ENCODE measurements around the gene TANC1.
A peak's percentile ranks its signal among the peaks of the same experiment; 100 is the strongest.

Gene TANC1

DNA sequence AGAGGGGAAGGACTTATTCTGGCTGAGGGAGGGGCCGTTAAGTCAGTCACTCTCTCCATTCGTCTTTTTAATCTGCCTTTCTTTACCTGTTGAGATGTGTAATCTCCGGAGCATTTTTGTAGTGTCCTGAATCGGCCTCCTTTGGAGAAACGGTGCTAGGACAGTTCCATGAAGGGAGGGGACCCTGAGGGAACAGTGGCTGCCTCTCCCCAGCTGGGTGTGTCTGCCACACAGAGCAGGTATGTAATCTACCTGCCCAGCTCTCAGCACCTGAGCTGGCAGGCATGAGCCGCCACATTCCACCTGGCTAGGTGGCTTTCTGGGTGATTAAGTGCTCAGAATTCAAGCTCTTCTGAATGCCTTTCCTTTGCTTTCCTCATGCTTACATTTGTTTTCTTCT, 186.9 kb downstream of the TANC1 start:
- TF ChIP-seq JUND (IDR thresholded peaks at IDR 0.05; ENCODE audit: low read depth), result no peak
- peak; percentile 9 to 36 for DNase-seq (ENCODE audit: low read depth in 1 of 2, low spot score in 1 of 2)
- in situ Hi-C loops (cut with HindIII; ENCODE audit: low pct_unique_long_range_greater_than_20kb, low sequenced_read_pairs), result no loop called here

DNA sequence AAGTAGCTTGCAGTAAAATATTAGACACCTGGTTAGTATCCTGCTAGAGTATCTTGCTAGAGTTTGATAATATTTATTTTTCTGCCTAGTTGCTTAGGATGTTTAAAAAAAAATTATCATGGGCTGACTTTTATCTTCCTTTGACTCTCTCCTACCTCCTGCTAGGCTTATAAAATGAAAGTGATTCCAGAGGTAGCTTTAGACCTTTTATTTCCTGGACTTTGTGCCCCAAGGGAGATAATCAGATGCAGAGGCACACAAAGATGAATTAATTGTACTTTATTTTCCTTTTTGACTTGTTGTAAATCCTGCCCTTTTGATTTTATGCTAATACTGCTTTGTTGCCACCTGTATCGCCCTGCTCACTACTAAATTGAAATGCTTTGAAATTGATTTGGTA, 187.4 kb downstream of the TANC1 start:
- TF ChIP-seq JUND (IDR thresholded peaks at IDR 0.05; ENCODE audit: low read depth), result no peak
- in situ Hi-C loops (cut with HindIII; ENCODE audit: low pct_unique_long_range_greater_than_20kb, low sequenced_read_pairs), result no loop called here
- no peak for DNase-seq (ENCODE audit: low read depth in 1 of 2, low spot score in 1 of 2)

- in situ Hi-C loops (cut with HindIII; ENCODE audit: low pct_unique_long_range_greater_than_20kb, low sequenced_read_pairs), result no loop called here
- no peak for DNase-seq (ENCODE audit: low read depth in 1 of 2, low spot score in 1 of 2)
- no peak for TF ChIP-seq JUND (IDR thresholded peaks at IDR 0.05; ENCODE audit: low read depth)
Measured at GRCh38 chr2:159156834-159157233, 188.4 kb downstream of the TANC1 start.

DNA sequence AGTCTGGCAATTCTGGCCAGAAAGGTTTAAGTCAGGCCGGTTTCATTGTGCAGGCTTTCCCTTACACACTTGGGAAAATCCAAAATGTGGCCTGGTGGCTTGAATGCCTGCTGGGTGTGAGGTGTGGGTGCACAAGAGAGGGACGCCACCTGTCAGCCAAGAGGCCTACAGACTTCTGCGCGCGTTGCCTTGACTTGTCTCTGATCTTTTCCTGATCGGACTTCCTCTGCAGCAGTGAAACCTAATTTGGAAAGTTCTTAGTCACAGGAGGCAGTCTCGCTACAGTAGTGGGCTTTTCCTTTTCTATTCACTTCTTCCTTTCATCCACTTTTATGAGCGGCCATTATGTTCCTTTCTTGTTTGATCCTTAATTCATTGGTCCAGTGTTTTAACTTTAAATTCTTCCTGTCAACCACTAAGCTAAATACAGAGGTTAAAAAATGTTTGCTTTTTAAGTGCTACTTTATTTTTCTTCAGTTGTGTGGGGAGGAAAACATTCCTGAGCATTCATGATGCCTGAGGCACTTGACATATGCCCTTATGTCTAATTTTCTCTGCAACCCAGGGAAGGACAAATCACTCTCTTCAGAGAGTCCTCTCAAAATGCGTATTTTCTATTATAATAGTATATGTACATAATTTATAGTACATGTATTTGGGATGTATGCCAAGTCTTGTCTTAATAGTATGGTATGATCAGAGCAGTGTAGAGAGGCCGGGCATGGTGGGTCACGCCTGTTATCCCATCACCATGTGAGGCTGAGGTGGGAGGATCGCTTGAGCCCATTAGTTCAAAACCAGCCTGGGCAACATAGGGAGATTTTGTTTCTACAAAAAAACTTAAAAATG, 189.1 kb downstream of the TANC1 start:
- TF ChIP-seq JUND (IDR thresholded peaks at IDR 0.05; ENCODE audit: low read depth), result no peak
- in situ Hi-C loops (cut with HindIII; ENCODE audit: low pct_unique_long_range_greater_than_20kb, low sequenced_read_pairs), result no loop called here
- no peak for DNase-seq (ENCODE audit: low read depth in 1 of 2, low spot score in 1 of 2)

DNA sequence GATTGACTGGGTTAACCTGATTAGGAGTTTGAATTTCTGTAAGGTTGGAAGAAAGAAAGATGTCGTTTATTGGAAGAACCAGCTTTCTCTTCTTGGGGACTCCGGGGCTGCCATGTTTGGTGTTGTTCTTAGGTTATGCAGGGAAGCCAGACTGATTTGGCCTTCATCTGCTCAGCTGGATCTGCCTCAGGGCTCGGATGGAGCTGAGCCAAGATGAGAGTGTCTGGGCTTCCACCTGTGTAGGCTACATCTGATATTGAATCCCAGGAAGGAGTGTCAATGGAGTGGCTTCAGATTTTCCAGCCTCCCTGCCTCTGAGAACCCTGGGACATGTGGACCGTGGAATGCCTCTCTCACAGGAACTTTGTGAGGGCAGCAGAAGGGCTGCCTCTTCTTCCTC, 192.0 kb downstream of the TANC1 start:
- no peak for DNase-seq (ENCODE audit: low read depth in 1 of 2, low spot score in 1 of 2)
- in situ Hi-C loops (cut with HindIII; ENCODE audit: low pct_unique_long_range_greater_than_20kb, low sequenced_read_pairs), result no loop called here
- no peak for TF ChIP-seq JUND (IDR thresholded peaks at IDR 0.05; ENCODE audit: low read depth)

DNA sequence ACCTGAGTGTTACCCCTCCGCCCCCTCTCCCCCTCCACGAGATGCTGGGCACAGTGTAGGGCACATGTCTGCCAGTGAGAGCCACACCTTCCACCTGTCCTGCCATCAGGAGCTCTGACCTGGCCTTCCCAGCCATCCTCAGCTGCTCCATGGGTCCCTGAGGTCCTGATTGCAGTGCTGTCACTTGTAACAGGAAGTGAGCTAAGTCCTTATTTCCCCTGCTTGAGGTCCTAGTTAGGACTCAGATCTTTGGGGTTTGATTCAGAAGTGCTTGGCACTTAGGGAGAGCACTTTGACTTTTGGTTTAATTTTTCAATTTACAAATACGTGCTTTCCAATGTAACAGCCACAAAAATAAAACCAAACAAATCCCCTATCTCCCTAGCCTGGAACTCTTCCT, 192.5 kb downstream of the TANC1 start:
- in situ Hi-C loops (cut with HindIII; ENCODE audit: low pct_unique_long_range_greater_than_20kb, low sequenced_read_pairs), result no loop called here
- no peak for TF ChIP-seq JUND (IDR thresholded peaks at IDR 0.05; ENCODE audit: low read depth)
- no peak for DNase-seq (ENCODE audit: low read depth in 1 of 2, low spot score in 1 of 2)

DNA sequence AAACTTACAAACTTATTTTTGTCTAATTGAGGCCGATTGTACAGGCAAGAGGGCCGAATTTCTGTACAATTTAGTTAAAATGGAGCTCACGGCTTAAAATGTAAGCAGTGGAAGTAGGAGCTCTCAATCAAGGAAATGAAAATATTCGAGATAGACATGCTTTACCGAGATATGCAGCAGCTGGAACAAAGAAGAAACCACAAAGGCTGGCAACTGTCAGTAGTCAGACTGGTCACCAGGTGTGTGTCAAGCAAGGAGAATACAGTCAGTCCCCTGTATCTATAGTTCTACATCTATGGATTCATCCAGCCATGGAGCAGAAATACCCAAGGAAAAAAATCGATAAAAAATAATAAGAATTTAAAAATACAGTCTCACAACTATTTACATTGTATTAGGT, 195.5 kb downstream of the TANC1 start:
- in situ Hi-C loops (cut with HindIII; ENCODE audit: low pct_unique_long_range_greater_than_20kb, low sequenced_read_pairs), result no loop called here

GRCh38 chr2:159164457-159164911, 196.0 kb downstream of the TANC1 start:
- no peak for TF ChIP-seq JUND (IDR thresholded peaks at IDR 0.05; ENCODE audit: low read depth)
- no peak for DNase-seq (ENCODE audit: low read depth in 1 of 2, low spot score in 1 of 2)
- in situ Hi-C loops (cut with HindIII; ENCODE audit: low pct_unique_long_range_greater_than_20kb, low sequenced_read_pairs), result no loop called here

More for the DNA sequence above, 195.5 kb downstream of the TANC1 start:
- no peak for TF ChIP-seq JUND (IDR thresholded peaks at IDR 0.05; ENCODE audit: low read depth)
- no peak for DNase-seq (ENCODE audit: low read depth in 1 of 2, low spot score in 1 of 2)

- in situ Hi-C loops (cut with HindIII; ENCODE audit: low pct_unique_long_range_greater_than_20kb, low sequenced_read_pairs), result no loop called here
Measured at GRCh38 chr2:159165048-159165447, 196.6 kb downstream of the TANC1 start.

DNA sequence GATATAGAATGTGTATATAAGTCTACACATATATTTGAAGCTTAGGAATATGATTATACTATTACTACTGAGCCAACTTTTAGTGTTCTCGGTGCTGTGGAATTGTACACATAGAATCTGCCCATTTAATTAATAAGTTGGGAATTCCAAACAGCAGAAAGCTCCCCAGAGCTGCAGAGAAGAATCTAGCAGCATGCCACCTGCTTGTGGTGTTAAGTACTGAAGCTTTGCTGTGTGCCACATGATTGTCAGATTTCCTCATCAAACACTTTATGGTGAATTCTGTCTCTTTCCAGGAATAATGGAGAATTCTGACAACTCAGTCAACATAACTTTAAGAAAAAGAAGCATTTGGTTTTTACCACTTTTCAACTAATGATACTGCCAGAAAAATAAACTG, 200.3 kb downstream of the TANC1 start:
- no peak for DNase-seq (ENCODE audit: low read depth in 1 of 2, low spot score in 1 of 2)
- in situ Hi-C loops (cut with HindIII; ENCODE audit: low pct_unique_long_range_greater_than_20kb, low sequenced_read_pairs), result no loop called here

More at GRCh38 chr2:159165048-159165447, 196.6 kb downstream of the TANC1 start:
- no peak for DNase-seq (ENCODE audit: low read depth in 1 of 2, low spot score in 1 of 2)
- TF ChIP-seq JUND (IDR thresholded peaks at IDR 0.05; ENCODE audit: low read depth), result no peak

DNA sequence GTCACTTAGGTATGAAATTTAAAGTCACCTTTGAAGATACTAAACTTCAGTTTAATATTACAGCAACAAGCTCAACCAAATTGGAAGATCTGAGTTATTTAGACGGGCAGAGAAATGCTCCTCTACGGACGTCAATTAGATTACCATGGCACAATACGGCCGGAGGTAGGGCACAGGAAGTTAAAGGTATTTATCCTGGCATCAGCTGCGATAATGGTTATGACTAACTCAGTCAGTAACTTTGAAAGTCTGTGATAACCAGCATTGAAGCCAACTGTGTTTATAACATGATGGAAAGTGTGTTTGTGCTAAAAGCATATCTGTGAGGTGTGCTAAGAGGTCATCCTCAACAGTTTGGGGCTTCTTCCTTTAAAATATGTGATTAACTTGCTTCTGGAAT, 200.7 kb downstream of the TANC1 start:
- DNase-seq (ENCODE audit: low read depth in 1 of 2, low spot score in 1 of 2), result no peak
- in situ Hi-C loops (cut with HindIII; ENCODE audit: low pct_unique_long_range_greater_than_20kb, low sequenced_read_pairs), result no loop called here
- no peak for TF ChIP-seq JUND (IDR thresholded peaks at IDR 0.05; ENCODE audit: low read depth)

More for the DNA sequence above, 200.3 kb downstream of the TANC1 start:
- TF ChIP-seq JUND (IDR thresholded peaks at IDR 0.05; ENCODE audit: low read depth), result no peak

GRCh38 chr2:159172403-159172802, 204.0 kb downstream of the TANC1 start:
- in situ Hi-C loops (cut with HindIII; ENCODE audit: low pct_unique_long_range_greater_than_20kb, low sequenced_read_pairs), result no loop called here
- TF ChIP-seq JUND (IDR thresholded peaks at IDR 0.05; ENCODE audit: low read depth), result no peak
- DNase-seq (ENCODE audit: low read depth in 1 of 2, low spot score in 1 of 2), result no peak

- no peak for TF ChIP-seq JUND (IDR thresholded peaks at IDR 0.05; ENCODE audit: low read depth)
- DNase-seq (ENCODE audit: low read depth in 1 of 2, low spot score in 1 of 2), result no peak
- in situ Hi-C loops (cut with HindIII; ENCODE audit: low pct_unique_long_range_greater_than_20kb, low sequenced_read_pairs), result no loop called here
Measured at GRCh38 chr2:159174759-159175158, 206.3 kb downstream of the TANC1 start.

- in situ Hi-C loops (cut with HindIII; ENCODE audit: low pct_unique_long_range_greater_than_20kb, low sequenced_read_pairs), result no loop called here
- TF ChIP-seq JUND (IDR thresholded peaks at IDR 0.05; ENCODE audit: low read depth), result no peak
Measured at GRCh38 chr2:159175182-159175581, 206.7 kb downstream of the TANC1 start.

More at GRCh38 chr2:159175182-159175581, 206.7 kb downstream of the TANC1 start:
- no peak for DNase-seq (ENCODE audit: low read depth in 1 of 2, low spot score in 1 of 2)

Measured in T47D (cell line).